ENCODE results near the gene PTGER3. TPM values are rescaled to one million over a fixed set of nuclear protein-coding genes. Genes with fewer than 3 reads are reported as not detected.

The PTGER3 gene
- total RNA-seq, 4 donors from 2014 or later = 0.12 to 1.5 (median 0.29) TPM; not detected in 1

DNA sequence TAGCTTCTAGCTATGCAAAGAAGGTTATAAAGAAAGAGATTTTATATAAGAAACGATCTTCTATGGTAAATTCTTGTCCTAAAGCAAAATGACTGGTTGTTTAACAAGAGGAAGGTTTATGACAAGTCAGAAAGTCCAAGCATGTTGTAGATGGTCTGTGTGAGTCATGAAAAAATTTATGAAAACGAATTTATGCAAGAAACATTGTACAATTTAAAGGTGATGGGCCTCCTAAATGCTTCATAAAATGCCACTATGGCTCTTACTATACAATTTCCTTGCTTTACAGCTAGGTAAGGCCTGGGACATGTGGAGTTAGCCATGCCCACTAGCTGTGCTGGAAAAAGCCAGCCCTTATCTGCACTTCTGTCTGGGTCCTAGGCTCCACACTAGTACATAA lies 125.4 kb downstream of the PTGER3 start:
- no peaks in the 10 kb centered on the region for H3K27me3 ChIP-seq
- no peak overlapping the region for H3K27ac ChIP-seq
- DNase-seq (no peak), ATAC-seq (no peak)
- intact Hi-C loops (cut with DNase I; ENCODE audit: low total_unique reads) = no loop called here
- H3K4me1 ChIP-seq = no peaks in the 10 kb centered on the region
- no peaks in the 10 kb centered on the region for H3K9me3 ChIP-seq
- TF ChIP-seq CTCF (IDR thresholded peaks at IDR 0.05 in 4 of 5, conservative IDR thresholded peaks at IDR 0.05 in 1 of 5) (no peak), POLR2A (IDR thresholded peaks at IDR 0.05) (no peak)
- no peak overlapping the region for H3K4me3 ChIP-seq
- in situ Hi-C loops (cut with MboI; ENCODE audit: low sequenced_read_pairs in 4 of 4) = no loop called here
- no peaks in the 10 kb centered on the region for H3K36me3 ChIP-seq

MicroRNAs within 50 kb of the gene (microRNA counts, 767-probe panel; counts per million panel counts)
- 356 to 448 counts per million in 2 donors for microRNA hsa-miR-186-5p

Small RNA genes within 50 kb of the gene (microRNA-seq; reads per million reads assigned to microRNA genes)
- 308 to 331 reads per million in 2 donors for gene MIR186 (ENCODE audit: borderline replicate concordance in 2 of 2)

Other genes with a start within 250 kb of the PTGER3 start
- 10 to 100 TPM; 20.5 to 66.5 (median 24.1) TPM for gene ZRANB2, start 33.2 kb upstream of the PTGER3 start, total RNA-seq

Data from gastrocnemius medialis (tissue), 4 donors.